Chondrocyte (in vitro differentiated cells): ENCODE measurements around the gene TUBB4B. TPM values are rescaled to one million over a fixed set of nuclear protein-coding genes. Genes with fewer than 3 reads are reported as not detected.

Experiments used
- DNase-seq: peaks from one replicate; pipeline ENCODE4 v3.0.0; 2021; ENCODE audit warnings: mixed read lengths, low spot score
- H3K27ac Mint-ChIP-seq: one replicate; pipeline ENCODE4 v1.8.0; 2021; ENCODE audit warnings: mild to moderate bottlenecking, moderate library complexity, mixed read lengths; ENCODE audit not compliant: unreplicated experiment
- H3K27me3 Mint-ChIP-seq: 2 replicates; pipeline ENCODE4 v1.8.0; 2021; ENCODE audit warnings: low read depth, mixed read lengths
- H3K36me3 Mint-ChIP-seq: 2 replicates; pipeline ENCODE4 v1.8.0; 2021; ENCODE audit warnings: low read depth, mixed read lengths
- H3K4me1 Mint-ChIP-seq: 2 replicates; pipeline ENCODE4 v1.8.0; 2021; ENCODE audit warnings: low read depth, mild to moderate bottlenecking, mixed read lengths
- H3K4me3 Mint-ChIP-seq: one replicate; pipeline ENCODE4 v1.8.0; 2021; ENCODE audit warnings: mild to moderate bottlenecking, moderate library complexity, mixed read lengths; ENCODE audit not compliant: unreplicated experiment
- H3K9me3 Mint-ChIP-seq: 2 replicates; pipeline ENCODE4 v1.8.0; 2021; ENCODE audit warnings: low read depth, mixed read lengths
- CTCF ChIP-seq: fragments of 200-600 bp; sonication (generic); IDR thresholded peaks from 2 replicates; pipeline ENCODE4 v1.5.0; 2021; ENCODE audit warnings: antibody characterized with exemption, mild to moderate bottlenecking, moderate library complexity
- total RNA-seq: library from RNA; stranded (reverse); gene quantifications from 3 replicates; pipeline ENCODE4 v1.2.1, GENCODE V29; 2021

TUBB4B gene
- total RNA-seq, 1 donor from 2014 or later: 117 TPM

- TF ChIP-seq CTCF: no peak
- no peak overlapping the region for H3K4me3 Mint-ChIP-seq
- no peak for DNase-seq
- no peaks in the 10 kb centered on the region for H3K27me3 Mint-ChIP-seq
- H3K27ac Mint-ChIP-seq: no peak overlapping the region
- H3K9me3 Mint-ChIP-seq: no peaks in the 10 kb centered on the region
- H3K36me3 Mint-ChIP-seq: peaks cover 10% of the 10 kb centered on the region
- peaks cover 18% of the 10 kb centered on the region for H3K4me1 Mint-ChIP-seq
These were observed 4.6 kb downstream of the TUBB4B start for GRCh38 chr9:137245450-137246421.

- Mint-ChIP-seq H3K36me3 (peaks cover 8% of the 10 kb centered on the region), H3K27ac (no peak overlapping the region), H3K4me3 (no peak overlapping the region), H3K27me3 (no peaks in the 10 kb centered on the region), H3K9me3 (no peaks in the 10 kb centered on the region), H3K4me1 (peaks cover 15% of the 10 kb centered on the region)
- no peak for DNase-seq
- TF ChIP-seq CTCF: no peak
These were observed 6.2 kb downstream of the TUBB4B start for GRCh38 chr9:137247135-137247915.

- Mint-ChIP-seq H3K36me3 (peaks cover 3% of the 10 kb centered on the region), H3K27me3 (no peaks in the 10 kb centered on the region), H3K4me3 (no peak overlapping the region), H3K4me1 (peaks cover 10% of the 10 kb centered on the region), H3K27ac (no peak overlapping the region), H3K9me3 (no peaks in the 10 kb centered on the region)
- TF ChIP-seq CTCF: no peak
- DNase-seq: no peak
These were observed 6.8 kb downstream of the TUBB4B start for GRCh38 chr9:137247916-137248175.

- Mint-ChIP-seq H3K27ac (no peak overlapping the region), H3K9me3 (no peaks in the 10 kb centered on the region), H3K27me3 (no peaks in the 10 kb centered on the region), H3K4me3 (no peak overlapping the region), H3K36me3 (no peaks in the 10 kb centered on the region), H3K4me1 (peaks cover 5% of the 10 kb centered on the region)
- no peak for TF ChIP-seq CTCF
- DNase-seq: no peak
These were observed 9.5 kb downstream of the TUBB4B start for GRCh38 chr9:137250329-137251193.

- H3K4me1 Mint-ChIP-seq: peaks cover 10% of the 10 kb centered on the region
- DNase-seq: no peak
- H3K36me3 Mint-ChIP-seq: no peaks in the 10 kb centered on the region
- TF ChIP-seq CTCF: no peak
- no peaks in the 10 kb centered on the region for H3K9me3 Mint-ChIP-seq
- no peaks in the 10 kb centered on the region for H3K27me3 Mint-ChIP-seq
- no peak within 1 kb of the TSS for H3K27ac Mint-ChIP-seq
- no peak within 1 kb of the TSS for H3K4me3 Mint-ChIP-seq
These were observed 10.0 kb downstream of the TUBB4B start, which contains the start of gene STPG3 for GRCh38 chr9:137251194-137251461. Gene STPG3 (plus strand): TSS chr9:137251286. CDS start chr9:137251287, 1 bp downstream.
